Measurements from ENCODE around the gene PDCL2.

PDCL2 gene

GRCh38 chr4:55534306-55534705, 57.7 kb downstream of the PDCL2 start:
- ATAC-seq, result no peak

GRCh38 chr4:55530691-55531090, 61.4 kb downstream of the PDCL2 start:
- ATAC-seq, result no peak

GRCh38 chr4:55530167-55530566, 61.9 kb downstream of the PDCL2 start:
- ATAC-seq, result no peak

- no peak for ATAC-seq
These were observed 63.6 kb downstream of the PDCL2 start for GRCh38 chr4:55528491-55528890.

GRCh38 chr4:55524844-55525571, 67.0 kb downstream of the PDCL2 start:
- ATAC-seq, result peak in 1 of 2 donors; percentile 27

GRCh38 chr4:55518442-55518841, 73.6 kb downstream of the PDCL2 start:
- no peak for ATAC-seq

- no peak for ATAC-seq
These were observed 74.4 kb downstream of the PDCL2 start for GRCh38 chr4:55517526-55518229.

GRCh38 chr4:55512922-55513571, 79.0 kb downstream of the PDCL2 start:
- no peak for ATAC-seq

GRCh38 chr4:55512077-55512476, 80.0 kb downstream of the PDCL2 start:
- no peak for ATAC-seq

GRCh38 chr4:55510685-55511084, 81.4 kb downstream of the PDCL2 start:
- ATAC-seq, result no peak

- no peak for ATAC-seq
These were observed 82.8 kb downstream of the PDCL2 start for GRCh38 chr4:55509266-55509665.

GRCh38 chr4:55507612-55508011, 84.4 kb downstream of the PDCL2 start:
- ATAC-seq, result no peak
